ENCODE data around the gene GABRB2. TPM values are rescaled to one million over a fixed set of nuclear protein-coding genes. Genes with fewer than 3 reads are reported as not detected.
"Not testable (repeated sequence)": the region's sequence is repeated elsewhere in the genome, so short reads cannot be mapped to it uniquely, and the experiment has no call there.

Gene GABRB2
- total RNA-seq, 1 experiment from 2014 or later = not detected

- BruUV-seq (replicated peaks); DNase-seq (ENCODE audit: low read depth, low spot score); RAD21 ChIA-PET (ENCODE audit: low non-redundant PET in 1 of 2, low total read pairs in 2 of 2, uncharacterized antibody in 2 of 2, unreplicated experiment in 2 of 2): not testable (repeated sequence)
Measured at GRCh38 chr5:161252955-161253354, 293.6 kb downstream of the GABRB2 start.

GRCh38 chr5:161246749-161247148 lies 299.8 kb downstream of the GABRB2 start:
- ChIA-PET RAD21 (ENCODE audit: low non-redundant PET in 1 of 2, low total read pairs in 2 of 2, uncharacterized antibody in 2 of 2, unreplicated experiment in 2 of 2) (no interaction called here), POLR2A (no interaction called here), CTCF (no interaction called here)
- H3K9me3 ChIP-seq (ENCODE audit: control insufficient read depth in 1 of 2, insufficient read depth in 1 of 2, low read depth in 1 of 2, low read length in 2 of 2) = 0 out of 4 replicates have a peak, but pooled peaks cover 0 to 3% of the 10 kb centered on the region in 2 experiments
- no peak for DNase-seq (ENCODE audit: low read depth, low spot score)
- no peaks in the 10 kb centered on the region for H3K79me2 ChIP-seq (ENCODE audit: insufficient read depth, low read length)
- H2AFZ ChIP-seq (ENCODE audit: low read depth, low read length, poor library complexity, severe bottlenecking) = no peak overlapping the region
- no peaks in the 10 kb centered on the region for H3K9me2 ChIP-seq (ENCODE audit: insufficient read depth)
- H3K36me3 ChIP-seq (ENCODE audit: control insufficient read depth in 1 of 2, insufficient read depth in 2 of 2, low read length in 2 of 2) = no peaks in the 10 kb centered on the region
- intact Hi-C loops (cut with micrococcal nuclease) = no loop called here
- H3K27me3 ChIP-seq (ENCODE audit: insufficient read depth, low read length) = no peaks in the 10 kb centered on the region
- H3K4me3 ChIP-seq (replicated peaks in 1 of 2; ENCODE audit: low read depth in 1 of 2, low read length in 2 of 2) = no peak overlapping the region
- H3K9ac ChIP-seq (ENCODE audit: low read length) = no peak overlapping the region
- ATAC-seq = no peak
- H4K20me1 ChIP-seq (ENCODE audit: insufficient read depth) = no peaks in the 10 kb centered on the region
- no TSS peak for BruUV-seq (replicated peaks)
- H3K4me1 ChIP-seq (ENCODE audit: control insufficient read depth in 1 of 2, insufficient read depth in 2 of 2, low read length in 2 of 2) = no peaks in the 10 kb centered on the region
- TF ChIP-seq RAD21 (IDR thresholded peaks at IDR 0.05; ENCODE audit: low read depth) (no peak), ZFX (IDR thresholded peaks at IDR 0.05) (no peak)
- no peak overlapping the region for H3K27ac ChIP-seq (ENCODE audit: low read depth, low read length)
- H3K4me2 ChIP-seq (ENCODE audit: low read length) = no peak overlapping the region

More at GRCh38 chr5:161252955-161253354, 293.6 kb downstream of the GABRB2 start:
- H4K20me1 ChIP-seq (ENCODE audit: insufficient read depth); H3K9me3 ChIP-seq (ENCODE audit: control insufficient read depth in 1 of 2, insufficient read depth in 1 of 2, low read depth in 1 of 2, low read length in 2 of 2); H3K36me3 ChIP-seq (ENCODE audit: control insufficient read depth in 1 of 2, insufficient read depth in 2 of 2, low read length in 2 of 2); CTCF ChIA-PET; H3K4me3 ChIP-seq (replicated peaks in 1 of 2; ENCODE audit: low read depth in 1 of 2, low read length in 2 of 2); ATAC-seq; H3K27me3 ChIP-seq (ENCODE audit: insufficient read depth, low read length); H3K79me2 ChIP-seq (ENCODE audit: insufficient read depth, low read length); H2AFZ ChIP-seq (ENCODE audit: low read depth, low read length, poor library complexity, severe bottlenecking); intact Hi-C loops (cut with micrococcal nuclease); H3K4me2 ChIP-seq (ENCODE audit: low read length); H3K9ac ChIP-seq (ENCODE audit: low read length); POLR2A ChIA-PET; H3K27ac ChIP-seq (ENCODE audit: low read depth, low read length); H3K4me1 ChIP-seq (ENCODE audit: control insufficient read depth in 1 of 2, insufficient read depth in 2 of 2, low read length in 2 of 2); H3K9me2 ChIP-seq (ENCODE audit: insufficient read depth): not testable (repeated sequence)

GRCh38 chr5:161245846-161246245 lies 300.7 kb downstream of the GABRB2 start:
- H3K27ac ChIP-seq (ENCODE audit: low read depth, low read length); H3K9me2 ChIP-seq (ENCODE audit: insufficient read depth); RAD21 ChIA-PET (ENCODE audit: low non-redundant PET in 1 of 2, low total read pairs in 2 of 2, uncharacterized antibody in 2 of 2, unreplicated experiment in 2 of 2); BruUV-seq (replicated peaks); H3K4me3 ChIP-seq (replicated peaks in 1 of 2; ENCODE audit: low read depth in 1 of 2, low read length in 2 of 2); intact Hi-C loops (cut with micrococcal nuclease); H4K20me1 ChIP-seq (ENCODE audit: insufficient read depth); CTCF ChIA-PET; POLR2A ChIA-PET; DNase-seq (ENCODE audit: low read depth, low spot score); H2AFZ ChIP-seq (ENCODE audit: low read depth, low read length, poor library complexity, severe bottlenecking); H3K4me1 ChIP-seq (ENCODE audit: control insufficient read depth in 1 of 2, insufficient read depth in 2 of 2, low read length in 2 of 2); H3K4me2 ChIP-seq (ENCODE audit: low read length); H3K9ac ChIP-seq (ENCODE audit: low read length); H3K36me3 ChIP-seq (ENCODE audit: control insufficient read depth in 1 of 2, insufficient read depth in 2 of 2, low read length in 2 of 2); H3K9me3 ChIP-seq (ENCODE audit: control insufficient read depth in 1 of 2, insufficient read depth in 1 of 2, low read depth in 1 of 2, low read length in 2 of 2); H3K79me2 ChIP-seq (ENCODE audit: insufficient read depth, low read length); ATAC-seq; H3K27me3 ChIP-seq (ENCODE audit: insufficient read depth, low read length): not testable (repeated sequence)

Other genes with a start within 250 kb of the GABRB2 start
- gene GABRA6, start 139.0 kb upstream of the GABRB2 start, total RNA-seq (2021; ENCODE audit: unreplicated experiment) = not detected